GM23248 (cell line): ENCODE measurements around the gene DOK1. TPM values are rescaled to one million over a fixed set of nuclear protein-coding genes. Genes with fewer than 3 reads are reported as not detected.
A peak's percentile ranks its signal among the peaks of the same experiment; 100 is the strongest.

Experiments used
- DNase-seq: peaks from one replicate; pipeline ENCODE4 v3.0.0-alpha.2; 2015
- H2AFZ ChIP-seq: fragments of 200-600 bp; sonication (generic); 2 replicates; pipeline ENCODE4 v1.6.1; 2016; ENCODE audit warnings: antibody characterized with exemption
- H3F3A ChIP-seq: fragments of 200-600 bp; sonication (generic); 2 replicates; pipeline ENCODE4 v1.6.1; 2016; ENCODE audit warnings: mild to moderate bottlenecking, antibody characterized with exemption, mixed run types; ENCODE audit not compliant: insufficient read depth
- H3K27ac ChIP-seq: fragments of 200-600 bp; sonication (generic); 2 replicates; pipeline ENCODE4 v1.5.1; 2016; ENCODE audit warnings: mild to moderate bottlenecking
- H3K27me3 ChIP-seq: fragments of 200-600 bp; sonication (generic); replicated peaks from 2 replicates; pipeline ENCODE4 v1.6.1; 2016; ENCODE audit warnings: mild to moderate bottlenecking; ENCODE audit not compliant: insufficient read depth
- H3K36me3 ChIP-seq: fragments of 200-600 bp; sonication (generic); 2 replicates; pipeline ENCODE4 v1.6.1; 2016; ENCODE audit warnings: low read depth, mild to moderate bottlenecking
- H3K4me1 ChIP-seq: fragments of 200-600 bp; sonication (generic); 2 replicates; pipeline ENCODE4 v1.6.1; 2016; ENCODE audit warnings: mild to moderate bottlenecking; ENCODE audit not compliant: insufficient read depth
- H3K4me2 ChIP-seq: fragments of 200-600 bp; sonication (generic); one replicate; pipeline ENCODE4 v1.6.1; 2016; ENCODE audit warnings: mild to moderate bottlenecking; ENCODE audit not compliant: unreplicated experiment
- H3K4me3 ChIP-seq: fragments of 200-600 bp; sonication (generic); 2 replicates; pipeline ENCODE4 v1.5.1; 2016; ENCODE audit warnings: mild to moderate bottlenecking
- H3K79me2 ChIP-seq: fragments of 200-600 bp; sonication (generic); 2 replicates; pipeline ENCODE4 v1.6.1; 2016; ENCODE audit warnings: mild to moderate bottlenecking; ENCODE audit not compliant: insufficient read depth
- H3K9ac ChIP-seq: fragments of 200-600 bp; sonication (generic); 2 replicates; pipeline ENCODE4 v1.6.1; 2016; ENCODE audit warnings: mild to moderate bottlenecking
- H3K9me2 ChIP-seq: fragments of 200-600 bp; sonication (generic); 2 replicates; pipeline ENCODE4 v1.6.1; 2016; ENCODE audit warnings: mixed run types, mild to moderate bottlenecking, moderate library complexity; ENCODE audit not compliant: insufficient read depth
- H3K9me3 ChIP-seq: fragments of 200-600 bp; sonication (generic); one replicate; pipeline ENCODE4 v1.6.1; 2017; ENCODE audit warnings: low read depth
- H4K20me1 ChIP-seq: fragments of 200-600 bp; sonication (generic); 2 replicates; pipeline ENCODE4 v1.6.0; 2016; ENCODE audit not compliant: insufficient read depth
- EZH2 ChIP-seq: fragments of 200-600 bp; sonication (generic); IDR thresholded peaks from 2 replicates; pipeline ENCODE4 v1.6.1; 2018; ENCODE audit warnings: antibody characterized with exemption, mild to moderate bottlenecking; ENCODE audit not compliant: insufficient read depth, poor library complexity, severe bottlenecking
- EZH2phosphoT487 ChIP-seq: fragments of 200-600 bp; sonication (generic); IDR thresholded peaks from 2 replicates; pipeline ENCODE4 v1.6.1; 2018; ENCODE audit warnings: antibody characterized with exemption, moderate library complexity, mild to moderate bottlenecking, low read depth; ENCODE audit not compliant: insufficient read depth
- WGBS, 2 experiments: methylation state at CpG; one replicate each; pipeline ENCODE4 v1.1.6; 2015 to 2017; ENCODE audit warnings: low lambda C conversion rate in 2 of 2, low coverage in 1 of 2; ENCODE audit errors: missing lambda C conversion rate in 2 of 2; 5-methylcytosine and 5-hydroxymethylcytosine counted together
- in situ Hi-C: fragments of 300-500 bp; cut with MboI; formaldehyde crosslinking; loops from 2 replicates; pipeline ENCODE4 v1.15.0; 2020
- polyA plus RNA-seq: library from polyadenylated mRNA; unstranded; fragments of >200 nt; fragmentation: Nextera tagmentation; extraction: Ambion mirVana; gene quantifications from 2 replicates; pipeline ENCODE4 v1.2.1, GENCODE V29; 2016
- total RNA-seq: library from RNA; depleted of rRNA; stranded (reverse); fragments of >200 nt; shearing (Covaris generic); gene quantifications from 2 replicates; pipeline ENCODE4 v1.2.3, GENCODE V29; 2014

DOK1 gene
- total and polyA plus RNA-seq, 2 experiments from 2014 or later, result 32.2 to 32.6 TPM

DNA sequence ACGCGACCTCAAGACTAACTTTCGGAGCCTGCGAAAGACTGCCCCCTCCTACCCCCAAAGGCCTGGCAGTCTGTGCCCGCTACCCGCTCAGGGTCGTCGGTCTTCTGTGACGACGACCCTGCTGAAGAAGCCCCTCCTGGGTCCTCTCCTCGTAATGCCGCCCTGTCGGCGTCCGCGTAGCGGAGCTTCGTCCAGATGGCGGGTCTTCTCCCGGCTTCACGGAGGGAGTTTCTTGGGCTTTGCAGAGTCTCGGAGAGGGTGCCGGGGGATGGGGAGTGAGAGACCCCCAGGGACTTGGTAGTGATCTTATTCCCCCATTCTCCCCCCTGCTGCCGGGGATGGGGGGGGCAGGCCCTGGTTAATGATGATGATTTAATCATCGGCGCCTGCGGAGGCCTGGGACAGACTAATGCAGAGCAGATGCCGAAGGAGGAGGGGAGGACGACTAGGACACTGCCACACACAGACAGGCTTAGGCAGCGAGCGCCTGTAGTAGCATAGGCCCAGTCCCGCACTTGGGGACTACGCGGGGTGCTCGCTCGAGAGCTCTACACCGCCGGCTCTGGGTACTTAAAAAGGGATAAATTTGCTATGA, 46.5 kb upstream of the DOK1 start:
- peak; percentile 91 for DNase-seq
- H3K4me3 ChIP-seq, result peak overlapping the region; percentile 90

DNA sequence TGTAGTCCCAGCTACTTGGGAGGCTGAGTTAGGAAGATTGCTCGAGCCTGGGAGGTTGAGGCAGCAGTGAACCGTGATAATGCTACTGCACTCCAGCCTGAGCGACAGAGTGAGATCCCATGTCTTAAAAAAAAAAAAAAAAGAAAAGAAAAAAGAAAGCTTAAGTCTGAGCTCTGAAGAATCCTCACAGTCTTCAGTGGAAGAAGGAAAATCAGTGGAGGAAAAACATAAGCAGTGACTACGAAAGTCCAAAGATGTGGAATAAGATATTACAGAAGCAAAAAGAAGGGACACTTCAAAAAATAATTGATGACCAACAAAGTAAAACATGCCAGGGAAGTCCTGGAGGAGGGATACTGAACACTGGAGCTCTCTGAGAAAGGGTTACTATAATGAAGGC, 44.2 kb upstream of the DOK1 start:
- Histone ChIP-seq H4K20me1 (no peaks in the 10 kb centered on the region), H3K4me3 (no peak overlapping the region), H3K9me3 (no peaks in the 10 kb centered on the region), H3F3A (0 out of 2 replicates have a peak, but pooled peaks cover 6% of the 10 kb centered on the region), H3K9ac (no peak overlapping the region), H3K4me2 (no peak overlapping the region), H3K79me2 (peaks cover 19% of the 10 kb centered on the region), H3K9me2 (no peaks in the 10 kb centered on the region), H3K27ac (no peak overlapping the region), H3K27me3 (peaks cover 37% of the 10 kb centered on the region), H3K4me1 (peaks cover 16% of the 10 kb centered on the region), H3K36me3 (no peaks in the 10 kb centered on the region), H2AFZ (no peak overlapping the region)
- 92 to 100% methylated on average over 4 of the region's 4 CpGs for WGBS, 2 experiments
- in situ Hi-C loops, result no loop called here
- no peak for DNase-seq
- TF ChIP-seq EZH2, result no peak
- no peak for TF ChIP-seq EZH2phosphoT487

More for the DNA sequence above, 46.5 kb upstream of the DOK1 start:
- WGBS, 2 experiments, result 5 to 6% methylated on average over 38 of the region's 38 CpGs
- Histone ChIP-seq H3K4me1 (peaks cover 23% of the 10 kb centered on the region), H3K27me3 (peaks cover 14% of the 10 kb centered on the region), H3K9me3 (no peaks in the 10 kb centered on the region), H2AFZ (peak overlapping the region; percentile 94), H3K27ac (peak overlapping the region; percentile 96), H3K9me2 (no peaks in the 10 kb centered on the region), H3K79me2 (peaks cover 26% of the 10 kb centered on the region), H3K36me3 (no peaks in the 10 kb centered on the region), H4K20me1 (no peaks in the 10 kb centered on the region), H3K4me2 (peak overlapping the region; percentile 94), H3K9ac (peak overlapping the region; percentile 92), H3F3A (peaks cover 18% of the 10 kb centered on the region)
- in situ Hi-C loops, result no loop called here
- TF ChIP-seq EZH2phosphoT487 (no peak), EZH2 (no peak)

DNA sequence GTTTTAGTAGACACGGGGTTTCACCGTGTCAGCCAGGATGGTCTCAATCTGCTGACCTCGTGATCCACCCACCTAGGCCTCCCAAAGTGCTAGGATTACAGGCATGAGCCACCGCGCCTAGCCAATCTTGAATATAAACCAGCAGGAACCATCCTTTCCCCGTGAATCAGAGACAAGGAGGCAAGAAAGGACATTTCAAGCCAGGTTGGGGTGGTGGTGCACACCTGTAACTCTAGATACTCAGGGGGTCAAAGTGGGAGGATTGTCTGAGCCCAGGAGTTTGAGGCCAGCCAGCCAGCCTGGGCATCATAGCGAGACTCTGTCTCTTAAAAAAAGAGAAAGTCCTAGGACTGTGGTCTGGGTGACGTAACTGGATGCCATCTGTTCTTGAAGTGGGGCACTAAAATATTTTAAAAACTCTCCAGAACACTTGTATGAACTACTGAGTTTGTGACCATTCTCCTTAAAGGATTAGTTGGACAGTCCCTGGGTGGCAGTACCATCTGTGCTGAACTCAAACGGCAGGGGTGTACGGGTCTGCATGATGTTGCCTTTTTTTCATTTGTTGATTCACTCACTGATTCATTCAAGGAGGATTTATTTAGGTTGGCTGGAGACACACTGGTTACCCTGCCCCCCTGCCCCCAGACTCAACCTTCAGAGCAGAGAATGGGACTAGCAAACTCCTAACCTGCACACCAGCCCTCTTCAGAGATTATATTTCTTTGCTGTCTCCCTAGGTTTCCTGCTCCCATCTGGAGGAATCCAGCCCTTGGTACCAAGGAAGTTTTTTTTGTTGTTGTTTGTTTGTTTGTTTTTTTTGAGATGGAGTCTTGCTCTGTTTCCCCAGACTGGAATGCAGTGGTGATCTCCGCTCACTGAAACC, 43.2 kb upstream of the DOK1 start:
- TF ChIP-seq EZH2phosphoT487, result no peak
- no peak overlapping the region for H3K4me3 ChIP-seq
- no peak overlapping the region for H3K4me2 ChIP-seq
- in situ Hi-C loops, result no loop called here
- 0 out of 2 replicates have a peak, but pooled peaks cover 6% of the 10 kb centered on the region for H3F3A ChIP-seq
- no peaks in the 10 kb centered on the region for H3K36me3 ChIP-seq
- peaks cover 5% of the 10 kb centered on the region for H3K4me1 ChIP-seq
- no peaks in the 10 kb centered on the region for H3K9me2 ChIP-seq
- no peak overlapping the region for H3K27ac ChIP-seq
- peaks cover 48% of the 10 kb centered on the region for H3K27me3 ChIP-seq
- H3K79me2 ChIP-seq, result peaks cover 8% of the 10 kb centered on the region
- no peak overlapping the region for H2AFZ ChIP-seq
- 42 to 43% methylated on average over 11 of the region's 11 CpGs for WGBS, 2 experiments
- no peaks in the 10 kb centered on the region for H3K9me3 ChIP-seq
- no peak overlapping the region for H3K9ac ChIP-seq
- peak; percentile 48 for DNase-seq
- no peaks in the 10 kb centered on the region for H4K20me1 ChIP-seq

DNA sequence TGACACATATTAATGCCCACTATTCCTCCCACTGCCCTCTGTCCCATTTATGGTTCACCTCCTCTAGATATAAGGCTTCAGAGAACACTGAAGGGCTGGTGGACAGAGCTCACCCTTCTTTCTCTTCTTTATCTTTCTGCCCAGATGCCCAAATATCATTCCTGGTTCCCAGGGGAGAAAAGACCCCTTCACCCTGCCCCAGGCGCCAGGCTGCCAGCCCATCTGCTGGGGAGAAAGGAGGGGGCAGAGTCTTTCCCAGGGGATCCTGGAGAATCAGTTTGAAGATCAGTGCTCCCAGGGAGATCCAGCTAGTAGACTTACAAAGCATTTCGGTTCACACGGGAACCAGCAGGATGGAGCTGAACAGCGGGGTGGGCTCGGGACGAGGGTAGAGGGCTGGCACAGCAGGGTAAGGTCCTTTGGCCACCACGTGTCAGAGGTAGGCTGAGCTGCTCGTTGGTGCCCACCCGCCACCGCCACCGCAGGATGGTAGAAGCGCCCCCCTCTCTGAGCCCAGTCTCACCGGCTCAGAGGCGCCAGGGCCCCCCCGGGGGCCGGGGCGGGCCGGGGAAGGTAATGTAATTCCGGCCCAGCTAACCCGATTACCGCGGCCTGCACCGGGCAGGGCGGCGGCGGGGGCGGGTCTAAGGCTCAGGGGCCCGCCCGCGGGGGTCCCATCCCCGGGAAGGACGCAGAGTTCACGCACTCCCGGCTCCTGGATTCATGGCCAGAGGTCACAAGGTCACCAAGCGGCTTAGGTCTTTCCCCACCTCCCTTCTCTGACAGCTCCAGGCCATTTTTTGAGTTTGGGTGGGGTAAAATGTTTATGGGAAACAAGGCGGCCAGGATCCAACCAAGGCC, 41.5 kb upstream of the DOK1 start:
- no peak overlapping the region for H3K9ac ChIP-seq
- 9 to 18% methylated on average over 15 to 30 of the region's 36 CpGs for WGBS, 2 experiments
- no peak overlapping the region for H2AFZ ChIP-seq
- DNase-seq, result no peak
- TF ChIP-seq EZH2phosphoT487, result 0 out of 2 replicates have a peak, but pooled peaks have one; percentile 1
- TF ChIP-seq EZH2, result no peak
- H3K4me1 ChIP-seq, result no peaks in the 10 kb centered on the region
- H4K20me1 ChIP-seq, result no peaks in the 10 kb centered on the region
- in situ Hi-C loops, result no loop called here
- no peak overlapping the region for H3K4me3 ChIP-seq
- H3K27me3 ChIP-seq, result peaks cover 64% of the 10 kb centered on the region
- H3F3A ChIP-seq, result no peaks in the 10 kb centered on the region
- H3K27ac ChIP-seq, result no peak overlapping the region
- H3K9me3 ChIP-seq, result no peaks in the 10 kb centered on the region
- H3K4me2 ChIP-seq, result no peak overlapping the region
- no peaks in the 10 kb centered on the region for H3K9me2 ChIP-seq
- H3K36me3 ChIP-seq, result no peaks in the 10 kb centered on the region
- no peaks in the 10 kb centered on the region for H3K79me2 ChIP-seq
